Measurements from ENCODE around the gene GSTT4. TPM values are rescaled to one million over a fixed set of nuclear protein-coding genes. Genes with fewer than 3 reads are reported as not detected.

Gene GSTT4
- total and polyA plus RNA-seq, 9 of the 15 experiments (the other 6 are each of a cell fraction or from before 2014, with no cell fraction given), result not detected

GRCh38 chr22:24027991-24028390 lies 22.7 kb upstream of the GSTT4 start (continued):
- TF ChIP-seq ZNF609 (CRISPR knock-in tag; IDR thresholded peaks at IDR 0.05; ENCODE audit: borderline replicate concordance), result no peak
- TF ChIP-seq GABPB1 (CRISPR knock-in tag; IDR thresholded peaks at IDR 0.05), result no peak

- no peak for FAIRE-seq
- no peak overlapping the region for H3K4me3 ChIP-seq
- no peak overlapping the region for H2AFZ ChIP-seq (ENCODE audit: low read depth, low read length)
- ChIA-PET POLR2A (interaction anchor here (0.7 kb wide), 1 partner anchor 16 kb away, joined by 4 read pairs; the partner anchor contains the start of gene CABIN1), CTCF (ENCODE audit: low intra/inter-chr PET ratio) (no interaction called here)
- peaks cover 8% of the 10 kb centered on the region; the same call in 1 of the 3 replicates for H3K36me3 ChIP-seq (ENCODE audit: control insufficient read depth, insufficient read depth, low read length)
- H3K9me1 ChIP-seq (ENCODE audit: control insufficient read depth, insufficient read depth, low read length), result no peaks in the 10 kb centered on the region
- 67% methylated on average over 3 of the region's 3 CpGs for WGBS (ENCODE audit: insufficient coverage, low coverage, missing lambda C conversion rate)
- in situ Hi-C loops (cut with MboI), result no loop called here
- no peak overlapping the region for H3K4me2 ChIP-seq (ENCODE audit: insufficient read depth, low read length)
- no peaks in the 10 kb centered on the region for H3K9me3 ChIP-seq (replicated peaks; ENCODE audit: control insufficient read depth, insufficient read depth, low read depth, low read length)
- H3K9ac ChIP-seq (ENCODE audit: insufficient read depth in 1 of 2, low read depth in 2 of 2, low read length in 2 of 2), result no peak overlapping the region
- ATAC-seq, result no peak
- no peaks in the 10 kb centered on the region; a peak in 3 of 5 replicates for H3K4me1 ChIP-seq (replicated peaks in 1 of 2; ENCODE audit: control insufficient read depth in 2 of 2, insufficient read depth in 2 of 2, low read length in 2 of 2)
- H3K79me2 ChIP-seq (ENCODE audit: control insufficient read depth, insufficient read depth, low read length), result peaks cover 93% of the 10 kb centered on the region
- TF ChIP-seq YY1 (IDR thresholded peaks at IDR 0.05; ENCODE audit: borderline replicate concordance in 1 of 3, control insufficient read depth in 1 of 3, extremely low read depth in 1 of 3, insufficient read depth in 3 of 3, insufficient read length in 1 of 3, insufficient replicate concordance in 2 of 3, low read depth in 1 of 3, low read length in 2 of 3) (no peak), NFE2 (IDR thresholded peaks at IDR 0.05; ENCODE audit: low read depth) (0 out of 2 replicates have a peak, but pooled peaks have one; percentile 17)
- no TSS peak for BruUV-seq (replicated peaks)
- no peak overlapping the region for H3K27ac ChIP-seq (ENCODE audit: extremely low read depth, low read depth, low read length)
- peaks cover 10% of the 10 kb centered on the region for H4K20me1 ChIP-seq (replicated peaks; ENCODE audit: control insufficient read depth, insufficient read depth, low read length)
- intact Hi-C loops (cut with micrococcal nuclease), result no loop called here
- DNase-seq (ENCODE audit: extremely low read depth in 1 of 4, low spot score in 3 of 4), result no peak
- no peaks in the 10 kb centered on the region for H3K27me3 ChIP-seq (ENCODE audit: control insufficient read depth in 2 of 2, insufficient read depth in 2 of 2, low read length in 2 of 2)
Measured at GRCh38 chr22:24027389-24027975, 22.2 kb upstream of the GSTT4 start.

All from K562 (cell line).